H9 (cell line): ENCODE data around the gene CCDC92B. TPM values are rescaled to one million over a fixed set of nuclear protein-coding genes. Genes with fewer than 3 reads are reported as not detected.
A peak's percentile ranks its signal among the peaks of the same experiment; 100 is the strongest.

ENCODE experiments used
- DNase-seq: peaks from one replicate; pipeline ENCODE4 v3.0.0-alpha.2; 2017
- H2AFZ ChIP-seq: one replicate; pipeline ENCODE4 v1.6.1; 2013; ENCODE audit warnings: mild to moderate bottlenecking, low read length, control low read depth, moderate library complexity
- H2AK5ac ChIP-seq: 2 replicates; pipeline ENCODE4 v1.6.1; 2013; ENCODE audit warnings: low read length, control low read depth, mixed read lengths; ENCODE audit not compliant: insufficient read length
- H2BK120ac ChIP-seq: one replicate; pipeline ENCODE4 v1.6.1; 2013; ENCODE audit warnings: low read depth, mild to moderate bottlenecking, low read length, control low read depth, inconsistent platforms; ENCODE audit not compliant: poor library complexity, severe bottlenecking
- H2BK12ac ChIP-seq: 2 replicates; pipeline ENCODE4 v1.6.1; 2013; ENCODE audit warnings: low read length, control low read depth, mixed read lengths, low read depth; ENCODE audit not compliant: insufficient read length
- H2BK15ac ChIP-seq: 2 replicates; pipeline ENCODE4 v1.6.1; 2013; ENCODE audit warnings: low read depth, low read length, control low read depth
- H2BK20ac ChIP-seq: one replicate; pipeline ENCODE4 v1.6.1; 2013; ENCODE audit warnings: low read depth, mild to moderate bottlenecking, low read length, control low read depth, inconsistent platforms; ENCODE audit not compliant: poor library complexity, severe bottlenecking
- H2BK5ac ChIP-seq: 2 replicates; pipeline ENCODE4 v1.6.1; 2013; ENCODE audit warnings: low read length, control low read depth, mixed read lengths; ENCODE audit not compliant: insufficient read length
- H3K14ac ChIP-seq: 2 replicates; pipeline ENCODE4 v1.6.1; 2013; ENCODE audit warnings: low read length, control low read depth; ENCODE audit not compliant: insufficient read depth
- H3K18ac ChIP-seq: 2 replicates; pipeline ENCODE4 v1.6.1; 2013; ENCODE audit warnings: low read depth, mild to moderate bottlenecking, mixed read lengths, low read length, control low read depth; ENCODE audit not compliant: insufficient read length
- H3K23ac ChIP-seq: 2 replicates; pipeline ENCODE4 v1.6.1; 2013; ENCODE audit warnings: low read length, control low read depth, mixed read lengths, low read depth; ENCODE audit not compliant: insufficient read length
- H3K23me2 ChIP-seq: 2 replicates; pipeline ENCODE4 v1.6.1; 2013; ENCODE audit warnings: low read depth, mild to moderate bottlenecking, mixed read lengths, low read length, control low read depth; ENCODE audit not compliant: insufficient read length, poor library complexity, severe bottlenecking
- H3K27ac ChIP-seq: 2 replicates; pipeline ENCODE4 v1.5.1; 2013; ENCODE audit warnings: low read length, control low read depth, mixed read lengths, low read depth; ENCODE audit not compliant: insufficient read length
- H3K27me3 ChIP-seq: 2 replicates; pipeline ENCODE4 v1.6.1; 2013; ENCODE audit warnings: low read length, control low read depth, inconsistent platforms; ENCODE audit not compliant: insufficient read depth
- H3K4ac ChIP-seq: 2 replicates; pipeline ENCODE4 v1.6.1; 2013; ENCODE audit warnings: low read depth, mild to moderate bottlenecking, control low read depth, inconsistent platforms, low read length, moderate library complexity
- H3K4me1 ChIP-seq: 2 replicates; pipeline ENCODE4 v1.6.1; 2013; ENCODE audit warnings: low read length, control low read depth, inconsistent platforms; ENCODE audit not compliant: insufficient read depth
- H3K4me2 ChIP-seq: 2 replicates; pipeline ENCODE4 v1.6.1; 2013; ENCODE audit warnings: low read length, control low read depth, mixed read lengths; ENCODE audit not compliant: insufficient read length, insufficient read depth
- H3K56ac ChIP-seq: 2 replicates; pipeline ENCODE4 v1.6.1; 2013; ENCODE audit warnings: low read depth, mild to moderate bottlenecking, mixed read lengths, low read length, control low read depth; ENCODE audit not compliant: insufficient read length
- H3K79me1 ChIP-seq: 2 replicates; pipeline ENCODE4 v1.6.1; 2013; ENCODE audit warnings: low read depth, mild to moderate bottlenecking, moderate library complexity, low read length, control low read depth, inconsistent platforms; ENCODE audit not compliant: insufficient read depth, poor library complexity, severe bottlenecking
- H3K79me2 ChIP-seq: 2 replicates; pipeline ENCODE4 v1.6.1; 2013; ENCODE audit warnings: low read length, control low read depth, inconsistent platforms; ENCODE audit not compliant: insufficient read depth
- H3K9ac ChIP-seq: 2 replicates; pipeline ENCODE4 v1.6.1; 2013; ENCODE audit warnings: low read length, control low read depth, mixed read lengths; ENCODE audit not compliant: insufficient read length; ENCODE audit errors: extremely low read depth
- H3K9me3 ChIP-seq: one replicate; pipeline ENCODE4 v1.6.1; 2013; ENCODE audit warnings: low read depth, low read length, inconsistent platforms; ENCODE audit not compliant: control insufficient read depth
- H3T11ph ChIP-seq: one replicate; pipeline ENCODE4 v1.6.1; 2013; ENCODE audit warnings: mild to moderate bottlenecking, low read length, control low read depth, inconsistent platforms
- H4K20me1 ChIP-seq: one replicate; pipeline ENCODE4 v1.6.1; 2013; ENCODE audit not compliant: control insufficient read depth, insufficient read length, insufficient read depth
- H4K5ac ChIP-seq: 2 replicates; pipeline ENCODE4 v1.6.1; 2013; ENCODE audit warnings: low read depth, mild to moderate bottlenecking, mixed read lengths, low read length, control low read depth; ENCODE audit not compliant: insufficient read length
- H4K8ac ChIP-seq: replicated peaks from 2 replicates; pipeline ENCODE4 v1.6.1; 2013; ENCODE audit warnings: low read length, control low read depth, mixed read lengths, low read depth; ENCODE audit not compliant: insufficient read length
- H4K91ac ChIP-seq: 2 replicates; pipeline ENCODE4 v1.6.1; 2013; ENCODE audit warnings: low read depth, mild to moderate bottlenecking, moderate library complexity, mixed read lengths, low read length, control low read depth; ENCODE audit not compliant: insufficient read length
- H3K27ac Mint-ChIP-seq, 3 experiments: 2 replicates in 2 of 3; 3 replicates in 1 of 3; pipeline ENCODE4 v1.8.0; 2020 to 2021; ENCODE audit warnings: mixed read lengths in 3 of 3, mild to moderate bottlenecking in 1 of 3, moderate library complexity in 1 of 3
- H3K27me3 Mint-ChIP-seq: 2 replicates; pipeline ENCODE4 v1.8.0; 2021; ENCODE audit warnings: low read depth, mild to moderate bottlenecking, moderate library complexity, mixed read lengths
- H3K36me3 Mint-ChIP-seq, 3 experiments: 2 replicates in 2 of 3; 3 replicates in 1 of 3; pipeline ENCODE4 v1.8.0; 2020 to 2021; ENCODE audit warnings: low read depth in 3 of 3, mixed read lengths in 3 of 3; ENCODE audit not compliant: insufficient read depth in 1 of 3
- H3K4me1 Mint-ChIP-seq, 2 experiments: 2 replicates each; pipeline ENCODE4 v1.8.0; 2020; ENCODE audit warnings: mixed read lengths in 2 of 2
- H3K4me3 Mint-ChIP-seq, 2 experiments: 2 replicates in 1 of 2; 3 replicates in 1 of 2; pipeline ENCODE4 v1.8.0; 2020 to 2021; ENCODE audit warnings: mild to moderate bottlenecking in 2 of 2, mixed read lengths in 2 of 2, moderate library complexity in 1 of 2
- H3K9me3 Mint-ChIP-seq, 2 experiments: 2 replicates in 1 of 2; 3 replicates in 1 of 2; pipeline ENCODE4 v1.8.0; 2020; ENCODE audit warnings: mild to moderate bottlenecking in 2 of 2, mixed read lengths in 2 of 2, moderate library complexity in 1 of 2
- WGBS: extraction: QIAGEN DNeasy Blood & Tissue Kit; methylation state at CpG from one replicate; pipeline ENCODE4 v1.1.7; 2013; ENCODE audit warnings: missing lambda C conversion rate, low lambda C conversion rate, mixed read lengths; ENCODE audit not compliant: insufficient read length; ENCODE audit errors: extremely low coverage; 5-methylcytosine and 5-hydroxymethylcytosine counted together
- total RNA-seq: library from RNA; stranded (reverse); gene quantifications from 2 replicates; pipeline ENCODE4 v1.2.1, GENCODE V29; 2021
- TF ChIP-seq, protein P1 (sequence below): fragments of 200-600 bp; sonication (generic); conservative IDR thresholded peaks from 3 replicates; pipeline ENCODE4 v1.8.0; 2021; ENCODE audit warnings: antibody characterized with exemption, mild to moderate bottlenecking

The CCDC92B gene
- total RNA-seq, 1 experiment from 2014 or later: 8.0 TPM

GRCh38 chr17:2697611-2698162, 51.8 kb downstream of the CCDC92B start:
- H3K56ac ChIP-seq: no peak overlapping the region
- no peak overlapping the region; the same call in 1 of the 2 replicates for H3K14ac ChIP-seq
- no peak overlapping the region for H2BK15ac ChIP-seq
- no peak overlapping the region for H3K9ac ChIP-seq
- H3K27ac Mint-ChIP-seq: no peak overlapping the region
- H4K20me1 ChIP-seq: no peaks in the 10 kb centered on the region
- no peak overlapping the region for H2BK5ac ChIP-seq
- no peaks in the 10 kb centered on the region for H3K79me1 ChIP-seq
- H3K27me3 Mint-ChIP-seq: no peaks in the 10 kb centered on the region
- H4K91ac ChIP-seq: no peak overlapping the region
- H3K27ac ChIP-seq: no peak overlapping the region
- no peaks in the 10 kb centered on the region for H3K4me1 ChIP-seq
- H3K4me2 ChIP-seq: no peak overlapping the region
- peak; percentile 39 for DNase-seq
- H3T11ph ChIP-seq: no peak overlapping the region
- H2BK120ac ChIP-seq: no peak overlapping the region
- H3K36me3 Mint-ChIP-seq: peaks cover 11 to 53% (median 39%) of the 10 kb centered on the region in 3 experiments; a peak in 6 of 7 replicates
- no peaks in the 10 kb centered on the region; a peak in 1 of 4 replicates for H3K4me1 Mint-ChIP-seq
- H2BK12ac ChIP-seq: no peak overlapping the region
- H3K9me3 Mint-ChIP-seq: no peaks in the 10 kb centered on the region
- no peaks in the 10 kb centered on the region for H3K23me2 ChIP-seq
- no peak overlapping the region for H3K23ac ChIP-seq
- no peak overlapping the region for H2AFZ ChIP-seq
- peak overlapping the region; percentile 58 for H4K8ac ChIP-seq
- H3K4ac ChIP-seq: no peak overlapping the region
- WGBS: no CpG with 5 or more reads among the region's 40 CpGs
- no peaks in the 10 kb centered on the region for H3K9me3 ChIP-seq
- H3K27me3 ChIP-seq: no peaks in the 10 kb centered on the region
- H2BK20ac ChIP-seq: no peak overlapping the region
- no peak overlapping the region for H3K4me3 Mint-ChIP-seq
- H2AK5ac ChIP-seq: no peak overlapping the region
- H3K18ac ChIP-seq: no peak overlapping the region
- H4K5ac ChIP-seq: no peak overlapping the region
- TF ChIP-seq, protein P1, sequence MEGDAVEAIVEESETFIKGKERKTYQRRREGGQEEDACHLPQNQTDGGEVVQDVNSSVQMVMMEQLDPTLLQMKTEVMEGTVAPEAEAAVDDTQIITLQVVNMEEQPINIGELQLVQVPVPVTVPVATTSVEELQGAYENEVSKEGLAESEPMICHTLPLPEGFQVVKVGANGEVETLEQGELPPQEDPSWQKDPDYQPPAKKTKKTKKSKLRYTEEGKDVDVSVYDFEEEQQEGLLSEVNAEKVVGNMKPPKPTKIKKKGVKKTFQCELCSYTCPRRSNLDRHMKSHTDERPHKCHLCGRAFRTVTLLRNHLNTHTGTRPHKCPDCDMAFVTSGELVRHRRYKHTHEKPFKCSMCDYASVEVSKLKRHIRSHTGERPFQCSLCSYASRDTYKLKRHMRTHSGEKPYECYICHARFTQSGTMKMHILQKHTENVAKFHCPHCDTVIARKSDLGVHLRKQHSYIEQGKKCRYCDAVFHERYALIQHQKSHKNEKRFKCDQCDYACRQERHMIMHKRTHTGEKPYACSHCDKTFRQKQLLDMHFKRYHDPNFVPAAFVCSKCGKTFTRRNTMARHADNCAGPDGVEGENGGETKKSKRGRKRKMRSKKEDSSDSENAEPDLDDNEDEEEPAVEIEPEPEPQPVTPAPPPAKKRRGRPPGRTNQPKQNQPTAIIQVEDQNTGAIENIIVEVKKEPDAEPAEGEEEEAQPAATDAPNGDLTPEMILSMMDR: no peak
- H3K79me2 ChIP-seq: no peaks in the 10 kb centered on the region
